ENCODE measurements around the gene SMPDL3A. TPM values are rescaled to one million over a fixed set of nuclear protein-coding genes. Genes with fewer than 3 reads are reported as not detected.

The SMPDL3A gene
- total RNA-seq, 1 experiment from 2014 or later: 1.8 TPM

DNA sequence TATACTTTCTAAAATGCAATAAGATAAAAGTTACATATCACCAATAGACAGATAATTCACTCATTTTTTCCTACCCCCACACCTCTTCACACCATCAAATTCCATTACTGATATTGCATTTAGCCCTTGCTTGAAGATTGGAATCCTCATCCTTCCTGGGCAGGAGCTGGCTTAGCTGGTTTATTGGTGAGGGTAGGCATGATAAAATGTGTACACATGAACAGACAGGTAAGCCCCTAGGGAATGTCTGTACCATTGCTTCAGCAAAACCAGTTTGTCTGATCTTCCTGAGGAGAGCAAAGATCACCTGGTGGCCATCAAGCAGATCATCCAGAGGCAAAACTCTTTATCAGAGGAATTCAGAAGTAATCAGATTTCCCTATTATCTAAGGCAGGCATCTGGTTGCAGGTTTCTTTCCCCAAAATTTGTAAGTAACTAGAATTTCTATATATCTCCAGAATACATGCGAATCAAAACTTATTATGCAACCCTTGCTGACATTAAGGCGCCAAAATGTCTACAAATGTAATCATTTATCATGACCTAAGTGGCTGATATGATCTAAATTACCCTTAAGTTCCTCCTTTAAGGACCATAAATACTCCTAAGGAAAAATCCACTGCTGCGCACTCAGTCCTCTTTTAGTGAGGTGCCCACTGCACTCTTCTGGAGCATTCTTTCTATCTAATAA, 16.2 kb upstream of the SMPDL3A start:
- Histone ChIP-seq H3K36me3 (ENCODE audit: control insufficient read depth, insufficient read depth, low read length) (no peaks in the 10 kb centered on the region), H3K9me3 (ENCODE audit: control insufficient read depth, insufficient read depth, low read depth, low read length) (no peaks in the 10 kb centered on the region), H3K27ac (ENCODE audit: low read length) (no peak overlapping the region), H3K27me3 (ENCODE audit: control insufficient read depth, insufficient read depth, low read length) (no peaks in the 10 kb centered on the region; the same call in 1 of the 2 replicates), H3K4me3 (ENCODE audit: low read depth in 2 of 2, low read length in 2 of 2) (no peak overlapping the region), H3K4me1 (ENCODE audit: control insufficient read depth, insufficient read depth, low read length) (no peaks in the 10 kb centered on the region)
- ATAC-seq: no peak
- BruUV-seq (replicated peaks): no TSS peak
- in situ Hi-C loops (cut with HindIII; ENCODE audit: low pct_unique_long_range_greater_than_20kb, low sequenced_read_pairs): no loop called here
- no peak for DNase-seq (ENCODE audit: low read depth, low spot score)
- ChIA-PET POLR2A (no interaction called here), CTCF (no interaction called here)
- intact Hi-C loops (cut with micrococcal nuclease; ENCODE audit: unreplicated experiment): no loop called here
- no peak for TF ChIP-seq POLR2AphosphoS5 (IDR thresholded peaks at IDR 0.05; ENCODE audit: low read depth, low read length)
- TF ChIP-seq, protein P1, sequence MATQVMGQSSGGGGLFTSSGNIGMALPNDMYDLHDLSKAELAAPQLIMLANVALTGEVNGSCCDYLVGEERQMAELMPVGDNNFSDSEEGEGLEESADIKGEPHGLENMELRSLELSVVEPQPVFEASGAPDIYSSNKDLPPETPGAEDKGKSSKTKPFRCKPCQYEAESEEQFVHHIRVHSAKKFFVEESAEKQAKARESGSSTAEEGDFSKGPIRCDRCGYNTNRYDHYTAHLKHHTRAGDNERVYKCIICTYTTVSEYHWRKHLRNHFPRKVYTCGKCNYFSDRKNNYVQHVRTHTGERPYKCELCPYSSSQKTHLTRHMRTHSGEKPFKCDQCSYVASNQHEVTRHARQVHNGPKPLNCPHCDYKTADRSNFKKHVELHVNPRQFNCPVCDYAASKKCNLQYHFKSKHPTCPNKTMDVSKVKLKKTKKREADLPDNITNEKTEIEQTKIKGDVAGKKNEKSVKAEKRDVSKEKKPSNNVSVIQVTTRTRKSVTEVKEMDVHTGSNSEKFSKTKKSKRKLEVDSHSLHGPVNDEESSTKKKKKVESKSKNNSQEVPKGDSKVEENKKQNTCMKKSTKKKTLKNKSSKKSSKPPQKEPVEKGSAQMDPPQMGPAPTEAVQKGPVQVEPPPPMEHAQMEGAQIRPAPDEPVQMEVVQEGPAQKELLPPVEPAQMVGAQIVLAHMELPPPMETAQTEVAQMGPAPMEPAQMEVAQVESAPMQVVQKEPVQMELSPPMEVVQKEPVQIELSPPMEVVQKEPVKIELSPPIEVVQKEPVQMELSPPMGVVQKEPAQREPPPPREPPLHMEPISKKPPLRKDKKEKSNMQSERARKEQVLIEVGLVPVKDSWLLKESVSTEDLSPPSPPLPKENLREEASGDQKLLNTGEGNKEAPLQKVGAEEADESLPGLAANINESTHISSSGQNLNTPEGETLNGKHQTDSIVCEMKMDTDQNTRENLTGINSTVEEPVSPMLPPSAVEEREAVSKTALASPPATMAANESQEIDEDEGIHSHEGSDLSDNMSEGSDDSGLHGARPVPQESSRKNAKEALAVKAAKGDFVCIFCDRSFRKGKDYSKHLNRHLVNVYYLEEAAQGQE (IDR thresholded peaks at IDR 0.05; ENCODE audit: insufficient read depth in 1 of 2, low read depth in 2 of 2, low read length in 1 of 2): no peak

DNA sequence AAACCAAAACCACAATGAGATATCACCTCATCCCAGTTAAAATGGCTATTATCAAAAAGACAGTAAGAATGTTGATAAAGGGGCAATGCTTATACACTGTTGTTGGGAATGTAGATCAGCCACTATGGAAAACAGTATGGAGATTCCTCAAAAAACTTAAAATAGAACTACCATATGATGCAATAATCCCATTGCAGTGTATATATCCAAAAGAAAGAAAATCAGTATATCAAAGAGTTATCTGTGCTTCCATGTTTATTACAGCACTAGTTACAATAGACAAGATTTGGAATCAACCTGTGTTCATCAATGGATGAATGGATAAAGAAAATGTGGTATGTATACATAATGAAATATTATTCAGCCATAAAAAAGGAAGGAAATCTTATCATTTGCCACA, 13.1 kb upstream of the SMPDL3A start:
- TF ChIP-seq, protein P2, sequence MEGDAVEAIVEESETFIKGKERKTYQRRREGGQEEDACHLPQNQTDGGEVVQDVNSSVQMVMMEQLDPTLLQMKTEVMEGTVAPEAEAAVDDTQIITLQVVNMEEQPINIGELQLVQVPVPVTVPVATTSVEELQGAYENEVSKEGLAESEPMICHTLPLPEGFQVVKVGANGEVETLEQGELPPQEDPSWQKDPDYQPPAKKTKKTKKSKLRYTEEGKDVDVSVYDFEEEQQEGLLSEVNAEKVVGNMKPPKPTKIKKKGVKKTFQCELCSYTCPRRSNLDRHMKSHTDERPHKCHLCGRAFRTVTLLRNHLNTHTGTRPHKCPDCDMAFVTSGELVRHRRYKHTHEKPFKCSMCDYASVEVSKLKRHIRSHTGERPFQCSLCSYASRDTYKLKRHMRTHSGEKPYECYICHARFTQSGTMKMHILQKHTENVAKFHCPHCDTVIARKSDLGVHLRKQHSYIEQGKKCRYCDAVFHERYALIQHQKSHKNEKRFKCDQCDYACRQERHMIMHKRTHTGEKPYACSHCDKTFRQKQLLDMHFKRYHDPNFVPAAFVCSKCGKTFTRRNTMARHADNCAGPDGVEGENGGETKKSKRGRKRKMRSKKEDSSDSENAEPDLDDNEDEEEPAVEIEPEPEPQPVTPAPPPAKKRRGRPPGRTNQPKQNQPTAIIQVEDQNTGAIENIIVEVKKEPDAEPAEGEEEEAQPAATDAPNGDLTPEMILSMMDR (IDR thresholded peaks at IDR 0.05): no peak
- TF ChIP-seq SIN3A (IDR thresholded peaks at IDR 0.05; ENCODE audit: borderline replicate concordance, insufficient read depth, low read depth, low read length) (no peak), POLR2AphosphoS5 (IDR thresholded peaks at IDR 0.05; ENCODE audit: low read depth, low read length) (no peak), TCF7L2 (IDR thresholded peaks at IDR 0.05; ENCODE audit: low read depth, low read length) (no peak)
- TF ChIP-seq, protein P1 (IDR thresholded peaks at IDR 0.05; ENCODE audit: insufficient read depth in 1 of 2, low read depth in 2 of 2, low read length in 1 of 2): no peak
- no peak for ATAC-seq
- Histone ChIP-seq H3K9me3 (ENCODE audit: control insufficient read depth, insufficient read depth, low read depth, low read length) (no peaks in the 10 kb centered on the region), H3K36me3 (ENCODE audit: control insufficient read depth, insufficient read depth, low read length) (no peaks in the 10 kb centered on the region), H3K4me1 (ENCODE audit: control insufficient read depth, insufficient read depth, low read length) (no peaks in the 10 kb centered on the region), H3K4me3 (ENCODE audit: low read depth in 2 of 2, low read length in 2 of 2) (no peak overlapping the region), H3K27me3 (ENCODE audit: control insufficient read depth, insufficient read depth, low read length) (peaks cover 9% of the 10 kb centered on the region; the same call in 1 of the 2 replicates), H3K27ac (ENCODE audit: low read length) (no peak overlapping the region)
- no TSS peak for BruUV-seq (replicated peaks)
- ChIA-PET CTCF (no interaction called here), POLR2A (no interaction called here)
- intact Hi-C loops (cut with micrococcal nuclease; ENCODE audit: unreplicated experiment) (no loop called here), in situ Hi-C loops (cut with HindIII; ENCODE audit: low pct_unique_long_range_greater_than_20kb, low sequenced_read_pairs) (no loop called here)
- no peak for DNase-seq (ENCODE audit: low read depth, low spot score)

All from Panc1 (cell line).